Muscle of leg (tissue), 11 donors: ENCODE measurements around the gene DENND4B. TPM values are rescaled to one million over a fixed set of nuclear protein-coding genes. Genes with fewer than 3 reads are reported as not detected.
A peak's percentile ranks its signal among the peaks of the same experiment; 100 is the strongest.
"Not testable (repeated sequence)": the region's sequence is repeated elsewhere in the genome, so short reads cannot be mapped to it uniquely, and the experiment has no call there.

Experiments
- DNase-seq: peaks from one replicate; pipeline ENCODE4 v3.0.0; 2013
- H3K27ac ChIP-seq: one replicate; pipeline ENCODE4 v1.5.1; 2013; ENCODE audit warnings: mild to moderate bottlenecking, low read length, control low read depth
- H3K27me3 ChIP-seq: one replicate; pipeline ENCODE4 v1.6.1; 2013; ENCODE audit warnings: low read length; ENCODE audit not compliant: control insufficient read depth, insufficient read depth
- H3K36me3 ChIP-seq: one replicate; pipeline ENCODE4 v1.6.1; 2013; ENCODE audit warnings: low read length; ENCODE audit not compliant: control insufficient read depth, insufficient read depth
- H3K4me1 ChIP-seq: one replicate; pipeline ENCODE4 v1.6.1; 2013; ENCODE audit warnings: low read length; ENCODE audit not compliant: control insufficient read depth, insufficient read depth
- H3K4me3 ChIP-seq: one replicate; pipeline ENCODE4 v1.5.1; 2013; ENCODE audit warnings: low read length, control low read depth
- H3K9me3 ChIP-seq: replicated peaks from 2 replicates; pipeline ENCODE4 v1.6.1; 2013; ENCODE audit warnings: low read depth, low read length; ENCODE audit not compliant: control insufficient read depth
- WGBS: methylation state at CpG from one replicate; pipeline ENCODE4 v1.1.5; 2013; ENCODE audit warnings: missing lambda C conversion rate; ENCODE audit not compliant: insufficient coverage; 5-methylcytosine and 5-hydroxymethylcytosine counted together
- polyA plus RNA-seq, 8 donors: library from polyadenylated mRNA; unstranded; fragments of 120-200 nt; gene quantifications; one replicate each; pipeline versions ENCODE4 v1.2.1 to v1.2.3, GENCODE V29; 2013; ENCODE audit warnings: inconsistent platforms in 1 of 8, low replicate concordance in 1 of 8; ENCODE audit not compliant: insufficient read length in 8 of 8, insufficient read depth in 1 of 8
- total RNA-seq: library from RNA; stranded (reverse); fragments of 120-200 nt; gene quantifications from one replicate; pipeline ENCODE4 v1.2.4, GENCODE V29; 2013

DENND4B gene
- total and polyA plus RNA-seq, 9 donors, result 11.8 to 35.7 (median 28.1) TPM

GRCh38 chr1:153984123-153984894, 37.8 kb upstream of the DENND4B start:
- H3K4me1 ChIP-seq, result peaks cover 14% of the 10 kb centered on the region
- DNase-seq, result no peak
- no peaks in the 10 kb centered on the region for H3K9me3 ChIP-seq
- no peak overlapping the region for H3K4me3 ChIP-seq
- no peaks in the 10 kb centered on the region for H3K27me3 ChIP-seq
- WGBS, result 71% methylated on average over 2 of the region's 6 CpGs
- no peak overlapping the region for H3K27ac ChIP-seq
- H3K36me3 ChIP-seq, result peaks cover 20% of the 10 kb centered on the region

- H3K27ac ChIP-seq, result not testable (repeated sequence)
These were observed 35.2 kb upstream of the DENND4B start for GRCh38 chr1:153981735-153982134.

GRCh38 chr1:153979091-153979490, 32.6 kb upstream of the DENND4B start:
- 86% methylated on average over 3 of the region's 12 CpGs for WGBS

More at GRCh38 chr1:153981735-153982134, 35.2 kb upstream of the DENND4B start:
- Histone ChIP-seq H3K36me3 (peaks cover 20% of the 10 kb centered on the region), H3K4me1 (peaks cover 19% of the 10 kb centered on the region)
- not testable (repeated sequence) for DNase-seq, H3K9me3 ChIP-seq, H3K27me3 ChIP-seq, H3K4me3 ChIP-seq
- no CpG with 5 or more reads among the region's 2 CpGs for WGBS

DNA sequence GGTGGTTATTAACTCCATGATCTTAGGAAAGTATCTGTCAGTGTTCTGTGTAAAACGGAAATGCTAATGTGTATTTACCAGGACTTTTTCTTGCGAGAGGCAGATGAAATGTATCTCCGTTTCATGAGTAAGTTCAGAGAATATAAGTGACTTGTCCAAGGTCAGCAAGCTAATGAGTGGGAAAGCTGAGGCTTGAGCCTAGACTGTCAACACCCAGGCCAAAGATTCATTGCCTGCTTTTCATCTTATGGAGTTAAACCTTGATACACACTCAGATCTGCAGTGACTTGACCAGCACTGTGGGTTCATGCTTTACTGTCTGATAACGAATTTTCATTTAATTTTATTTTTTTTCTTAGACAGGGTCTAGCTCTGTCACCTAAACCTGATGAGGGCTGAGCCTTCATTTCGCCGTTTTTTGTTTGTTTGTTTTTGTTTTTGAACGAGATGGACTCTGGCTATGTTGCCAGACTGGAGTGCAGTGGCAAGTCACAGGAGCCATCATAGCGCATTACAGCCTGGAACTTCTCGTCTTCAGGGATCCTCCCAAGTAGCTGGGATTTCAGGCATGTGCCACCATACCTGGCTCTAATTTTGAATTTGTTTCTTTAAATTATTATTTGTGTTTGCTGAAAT, 31.9 kb upstream of the DENND4B start:
- WGBS, result 52% methylated on average over 2 of the region's 9 CpGs
- no peaks in the 10 kb centered on the region for H3K9me3 ChIP-seq
- DNase-seq, result no peak
- peaks cover 17% of the 10 kb centered on the region for H3K4me1 ChIP-seq
- peaks cover 43% of the 10 kb centered on the region for H3K36me3 ChIP-seq
- H3K27ac ChIP-seq, result peak overlapping the region; percentile 95
- no peaks in the 10 kb centered on the region for H3K27me3 ChIP-seq
- peak overlapping the region; percentile 68 for H3K4me3 ChIP-seq

More at GRCh38 chr1:153979091-153979490, 32.6 kb upstream of the DENND4B start:
- not testable (repeated sequence) for H3K27me3 ChIP-seq, DNase-seq, H3K9me3 ChIP-seq, H3K27ac ChIP-seq, H3K4me3 ChIP-seq
- H3K4me1 ChIP-seq, result peaks cover 17% of the 10 kb centered on the region
- H3K36me3 ChIP-seq, result peaks cover 38% of the 10 kb centered on the region

DNA sequence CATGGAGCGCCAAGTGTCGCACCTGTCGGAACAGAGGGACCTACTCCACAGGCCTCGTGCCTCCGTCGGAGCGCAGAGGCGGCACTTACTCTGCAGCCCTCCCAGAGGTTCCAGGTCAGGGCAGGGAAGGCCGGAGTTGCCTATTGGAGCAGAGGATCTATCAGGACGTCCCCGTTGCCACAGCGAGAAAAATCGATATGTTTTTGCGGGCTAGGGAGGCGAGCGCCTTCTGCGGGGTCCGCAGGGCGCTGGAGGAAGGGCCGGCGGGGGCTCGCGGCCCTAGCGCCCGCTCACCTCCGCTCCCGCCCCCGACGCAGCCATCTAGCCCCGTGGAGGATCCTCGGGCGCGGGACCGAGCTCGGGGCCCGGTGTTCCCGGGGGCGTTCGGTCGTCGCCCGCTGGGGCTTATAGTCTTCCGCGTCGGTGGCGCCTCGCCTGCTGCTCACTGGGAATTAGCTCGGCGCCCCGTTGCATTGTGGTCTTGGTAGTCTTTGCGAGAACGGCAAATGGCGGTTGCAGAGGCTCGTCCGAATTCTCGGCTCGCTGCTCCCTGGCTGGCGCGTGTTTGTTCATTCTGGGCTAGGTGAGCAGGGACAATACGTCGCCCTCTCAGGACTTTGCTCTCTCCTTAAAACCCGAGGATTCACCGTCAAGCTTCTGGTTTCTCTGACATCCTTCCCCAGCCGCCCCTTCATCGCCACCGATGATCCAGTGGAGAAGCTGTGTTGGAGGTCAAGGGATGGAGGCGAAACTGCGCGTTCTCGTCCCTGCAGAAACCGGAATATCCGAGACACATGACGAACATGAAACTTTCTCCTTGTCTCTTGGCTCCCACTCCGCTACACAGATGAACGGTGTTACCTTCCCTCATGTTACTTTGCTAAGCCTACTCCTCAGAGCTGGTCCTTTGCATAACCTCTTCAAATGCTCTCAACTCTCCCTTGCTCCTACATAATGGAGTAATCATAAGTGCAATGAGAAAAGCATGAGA, 31.0 kb upstream of the DENND4B start, which contains the start of gene JTB:
JTB (minus strand) TSS at position 425 of the 991 bp plus-strand sequence; CDS start at position 3, 422 bp downstream.
- peak within 1 kb of the TSS; percentile 95 for H3K27ac ChIP-seq
- H3K4me1 ChIP-seq, result peaks cover 17% of the 10 kb centered on the region
- under 1% methylated on average over 68 of the region's 75 CpGs for WGBS
- DNase-seq, result peak; percentile 94
- H3K9me3 ChIP-seq, result no peaks in the 10 kb centered on the region
- peaks cover 44% of the 10 kb centered on the region for H3K36me3 ChIP-seq
- no peaks in the 10 kb centered on the region for H3K27me3 ChIP-seq
- H3K4me3 ChIP-seq, result peak within 1 kb of the TSS; percentile 68

DNA sequence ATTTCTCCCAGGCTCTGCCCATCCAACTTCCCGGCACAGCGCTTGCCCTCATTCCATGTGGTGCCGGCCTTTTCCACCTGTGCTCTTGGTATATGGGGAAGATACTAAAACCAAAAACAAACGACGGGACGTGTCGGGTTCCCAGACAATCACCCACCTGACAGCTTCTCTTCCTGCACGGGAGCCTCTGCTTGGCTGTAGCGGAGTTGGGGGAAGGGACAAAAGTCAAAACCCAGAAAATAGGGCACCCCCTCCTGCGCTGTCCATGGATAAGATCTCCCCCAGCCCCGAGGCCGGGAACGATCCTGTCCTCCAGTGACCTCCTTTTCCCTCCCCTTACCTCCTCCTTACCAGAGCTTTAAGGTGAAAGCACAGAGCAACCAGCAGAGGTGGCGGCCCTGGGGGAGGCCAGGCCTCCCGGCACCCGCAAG, 30.3 kb upstream of the DENND4B start:
- Histone ChIP-seq H3K27ac (peak overlapping the region; percentile 95), H3K36me3 (peaks cover 38% of the 10 kb centered on the region), H3K4me3 (peak overlapping the region; percentile 68), H3K27me3 (no peaks in the 10 kb centered on the region), H3K4me1 (peaks cover 17% of the 10 kb centered on the region), H3K9me3 (no peaks in the 10 kb centered on the region)
- no peak for DNase-seq
- 0% methylated on average over 7 of the region's 16 CpGs for WGBS

DNA sequence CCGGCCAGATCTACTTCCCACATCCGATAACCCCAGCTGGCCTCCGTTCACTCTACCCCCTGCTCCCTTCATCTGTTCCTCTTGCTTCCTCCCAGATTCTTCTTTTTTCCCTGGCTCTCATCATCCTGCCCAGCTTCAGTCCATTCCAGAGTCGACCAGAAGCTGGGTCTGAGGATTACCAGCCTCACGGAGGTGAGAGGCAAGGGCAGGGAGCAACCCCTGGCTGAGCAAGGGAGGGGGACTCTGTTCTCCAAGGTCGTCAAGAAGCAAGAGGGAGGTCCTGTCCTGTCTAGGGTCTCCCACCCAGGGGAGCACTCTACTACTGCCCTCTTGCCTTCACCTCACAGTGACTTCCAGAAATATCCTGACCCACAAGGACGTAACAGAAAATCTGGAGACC, 27.0 kb upstream of the DENND4B start:
- WGBS, result 82% methylated on average over 3 of the region's 7 CpGs
- no peak overlapping the region for H3K27ac ChIP-seq
- H3K4me1 ChIP-seq, result peaks cover 22% of the 10 kb centered on the region
- no peak for DNase-seq
- H3K9me3 ChIP-seq, result no peaks in the 10 kb centered on the region
- peaks cover 36% of the 10 kb centered on the region for H3K36me3 ChIP-seq
- H3K27me3 ChIP-seq, result no peaks in the 10 kb centered on the region
- no peak overlapping the region for H3K4me3 ChIP-seq

DNA sequence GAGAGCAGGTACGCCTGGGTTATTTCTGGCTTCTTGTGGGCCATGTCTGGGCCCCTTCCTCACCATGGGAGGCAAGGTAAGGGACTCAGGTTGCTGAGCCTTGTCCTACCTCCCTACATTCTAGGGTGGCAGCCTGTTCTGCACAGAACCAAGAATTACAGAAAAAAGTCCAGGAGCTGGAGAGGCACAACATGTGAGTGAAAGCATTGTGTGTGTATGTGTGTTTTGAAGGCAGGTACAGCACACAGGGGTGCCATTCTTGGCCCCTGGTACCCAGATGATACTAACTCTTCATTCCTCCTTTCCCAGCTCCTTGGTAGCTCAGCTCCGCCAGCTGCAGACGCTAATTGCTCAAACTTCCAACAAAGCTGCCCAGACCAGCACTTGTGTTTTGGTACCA, 26.6 kb upstream of the DENND4B start:
- Histone ChIP-seq H3K9me3 (no peaks in the 10 kb centered on the region), H3K4me3 (no peak overlapping the region), H3K4me1 (peaks cover 24% of the 10 kb centered on the region), H3K27me3 (no peaks in the 10 kb centered on the region), H3K27ac (no peak overlapping the region), H3K36me3 (peaks cover 36% of the 10 kb centered on the region)
- 94% methylated on average over 3 of the region's 3 CpGs for WGBS
- DNase-seq, result no peak

GRCh38 chr1:153970346-153970745, 23.8 kb upstream of the DENND4B start:
- H3K27me3 ChIP-seq, result no peaks in the 10 kb centered on the region
- no peak for DNase-seq
- H3K27ac ChIP-seq, result no peak overlapping the region
- H3K9me3 ChIP-seq, result no peaks in the 10 kb centered on the region
- H3K4me1 ChIP-seq, result peaks cover 22% of the 10 kb centered on the region
- 100% methylated on average over 2 of the region's 2 CpGs for WGBS
- H3K36me3 ChIP-seq, result peaks cover 28% of the 10 kb centered on the region
- H3K4me3 ChIP-seq, result no peak overlapping the region
